K562 (cell line): ENCODE data around the gene CCDC97. TPM values are rescaled to one million over a fixed set of nuclear protein-coding genes. Genes with fewer than 3 reads are reported as not detected.

ENCODE experiments used
- HLTF ChIP-seq: fragments of 450-650 bp; IDR thresholded peaks from 2 replicates; pipeline ENCODE4 v1.6.1; 2016
- KDM5B ChIP-seq: fragments of 200-600 bp; sonication (generic); IDR thresholded peaks from 2 replicates; pipeline ENCODE4 v1.6.1; 2012; ENCODE audit warnings: low read depth, mild to moderate bottlenecking, moderate library complexity, low read length, control low read depth, inconsistent platforms; ENCODE audit not compliant: insufficient replicate concordance
- MTA2 ChIP-seq: fragments of 450-650 bp; IDR thresholded peaks from 2 replicates; pipeline ENCODE4 v1.6.1; 2016; ENCODE audit warnings: low read depth
- POLR2AphosphoS2 ChIP-seq: IDR thresholded peaks from 2 replicates; pipeline ENCODE4 v1.6.1; 2012; ENCODE audit warnings: low read length, improper control_type of control experiment
- RAD51 ChIP-seq: fragments of 450-650 bp; IDR thresholded peaks from 2 replicates; pipeline ENCODE4 v1.7.1; 2016; ENCODE audit warnings: low read depth, mild to moderate bottlenecking, borderline replicate concordance
- SIN3B ChIP-seq: fragments of 450-650 bp; IDR thresholded peaks from 2 replicates; pipeline ENCODE4 v1.6.1; 2017; ENCODE audit warnings: low read depth, mild to moderate bottlenecking, moderate library complexity
- TCF7L2 ChIP-seq: fragments of 150-350 bp; IDR thresholded peaks from 2 replicates; pipeline ENCODE4 v1.6.1; 2016; ENCODE audit warnings: low read depth, mild to moderate bottlenecking, low read length, moderate library complexity
- ZFX ChIP-seq: sonication (generic); formaldehyde crosslinking; IDR thresholded peaks from 2 replicates; pipeline ENCODE4 v1.8.0; 2022; ENCODE audit warnings: mild to moderate bottlenecking, missing genetic modification reagents, moderate library complexity
- ZNF165 ChIP-seq: fragments of 250-450 bp; sonication (Bioruptor Pico); IDR thresholded peaks from 2 replicates; pipeline ENCODE4 v1.4.0; 2020; ENCODE audit warnings: borderline replicate concordance
- polyA plus RNA-seq, 8 experiments: library from polyadenylated mRNA; depleted of rRNA in 4 of 8; stranded (reverse) in 5 of 8; unstranded in 3 of 8; fragments of >200 nt; fragmentation: Nextera tagmentation in 2 of 8; fragmentation: Illumina TruSeq in 1 of 8; extraction: Ambion mirVana in 2 of 8; extraction: Trizol in 1 of 8; gene quantifications; 2 replicates each; pipeline versions ENCODE4 v1.2.1 to v1.2.3, GENCODE V29; 2011 to 2014; ENCODE audit warnings: inconsistent platforms in 1 of 8, missing spikeins in 1 of 8
- total RNA-seq, 7 experiments: library from RNA; depleted of rRNA in 6 of 7; stranded (reverse); fragments of >200 nt in 6 of 7; fragmentation: Illumina TruSeq in 2 of 7; extraction: Trizol in 2 of 7; gene quantifications; 2 replicates each; pipeline versions ENCODE4 v1.2.1 to v1.2.3, GENCODE V29; 2011 to 2021; ENCODE audit warnings: low replicate concordance in 1 of 7
- TF ChIP-seq, protein P1 (sequence below): fragments of 450-650 bp; IDR thresholded peaks from 2 replicates; pipeline ENCODE4 v1.6.1; 2016; ENCODE audit warnings: mild to moderate bottlenecking, moderate library complexity
- TF ChIP-seq, protein P2 (sequence below): fragments of 250-450 bp; sonication (Bioruptor Pico); IDR thresholded peaks from 2 replicates; pipeline ENCODE4 v1.9.0; 2021; ENCODE audit warnings: mild to moderate bottlenecking, inconsistent platforms
- TF ChIP-seq, protein P3 (sequence below): sonication (generic); formaldehyde crosslinking; IDR thresholded peaks from 2 replicates; pipeline ENCODE4 v1.8.0; 2022; ENCODE audit warnings: missing genetic modification reagents, mild to moderate bottlenecking, moderate library complexity, borderline replicate concordance

CCDC97 gene
- total and polyA plus RNA-seq, 9 of the 15 experiments (the other 6 are each of a cell fraction or from before 2014, with no cell fraction given) = 0.60 to 16.5 (median 7.0) TPM

DNA sequence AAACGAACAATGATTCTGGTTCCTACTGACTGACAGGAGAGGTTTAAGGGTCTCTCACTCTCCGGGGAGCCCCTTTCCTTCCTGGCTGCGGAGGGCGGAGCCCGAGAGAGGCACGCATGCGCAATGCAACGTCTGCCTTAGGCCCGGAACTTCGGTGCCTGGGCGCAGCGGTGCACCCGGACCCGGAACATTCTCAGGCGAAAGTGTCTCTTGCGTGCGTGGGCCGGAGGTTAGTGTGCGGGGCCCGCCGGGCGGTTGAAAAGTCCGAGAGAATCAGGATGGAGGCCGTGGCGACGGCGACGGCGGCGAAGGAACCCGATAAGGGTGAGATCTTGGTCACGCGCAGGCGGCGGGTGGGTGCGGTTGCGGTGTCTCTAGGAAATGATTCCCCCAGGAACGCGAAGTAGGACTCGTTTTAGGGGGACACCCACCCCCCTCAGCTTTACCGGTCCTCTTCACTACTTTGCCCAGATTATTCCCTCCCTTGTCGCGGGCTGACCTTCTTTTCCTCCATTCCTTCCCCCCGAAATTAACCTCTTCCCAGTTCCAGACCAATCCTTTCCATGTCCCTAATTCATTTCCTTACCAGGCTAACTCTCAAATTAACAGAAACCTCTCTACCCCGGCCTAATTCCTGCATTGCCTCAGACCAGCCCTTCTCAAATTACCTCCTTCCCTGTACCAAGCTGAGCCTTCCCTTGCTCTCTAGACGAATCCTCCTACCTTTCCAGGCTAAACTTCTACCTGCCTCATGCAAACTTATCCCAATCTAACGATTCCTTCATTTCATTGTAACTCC, at the start of gene CCDC97 (continued):
- TF ChIP-seq, protein P1, sequence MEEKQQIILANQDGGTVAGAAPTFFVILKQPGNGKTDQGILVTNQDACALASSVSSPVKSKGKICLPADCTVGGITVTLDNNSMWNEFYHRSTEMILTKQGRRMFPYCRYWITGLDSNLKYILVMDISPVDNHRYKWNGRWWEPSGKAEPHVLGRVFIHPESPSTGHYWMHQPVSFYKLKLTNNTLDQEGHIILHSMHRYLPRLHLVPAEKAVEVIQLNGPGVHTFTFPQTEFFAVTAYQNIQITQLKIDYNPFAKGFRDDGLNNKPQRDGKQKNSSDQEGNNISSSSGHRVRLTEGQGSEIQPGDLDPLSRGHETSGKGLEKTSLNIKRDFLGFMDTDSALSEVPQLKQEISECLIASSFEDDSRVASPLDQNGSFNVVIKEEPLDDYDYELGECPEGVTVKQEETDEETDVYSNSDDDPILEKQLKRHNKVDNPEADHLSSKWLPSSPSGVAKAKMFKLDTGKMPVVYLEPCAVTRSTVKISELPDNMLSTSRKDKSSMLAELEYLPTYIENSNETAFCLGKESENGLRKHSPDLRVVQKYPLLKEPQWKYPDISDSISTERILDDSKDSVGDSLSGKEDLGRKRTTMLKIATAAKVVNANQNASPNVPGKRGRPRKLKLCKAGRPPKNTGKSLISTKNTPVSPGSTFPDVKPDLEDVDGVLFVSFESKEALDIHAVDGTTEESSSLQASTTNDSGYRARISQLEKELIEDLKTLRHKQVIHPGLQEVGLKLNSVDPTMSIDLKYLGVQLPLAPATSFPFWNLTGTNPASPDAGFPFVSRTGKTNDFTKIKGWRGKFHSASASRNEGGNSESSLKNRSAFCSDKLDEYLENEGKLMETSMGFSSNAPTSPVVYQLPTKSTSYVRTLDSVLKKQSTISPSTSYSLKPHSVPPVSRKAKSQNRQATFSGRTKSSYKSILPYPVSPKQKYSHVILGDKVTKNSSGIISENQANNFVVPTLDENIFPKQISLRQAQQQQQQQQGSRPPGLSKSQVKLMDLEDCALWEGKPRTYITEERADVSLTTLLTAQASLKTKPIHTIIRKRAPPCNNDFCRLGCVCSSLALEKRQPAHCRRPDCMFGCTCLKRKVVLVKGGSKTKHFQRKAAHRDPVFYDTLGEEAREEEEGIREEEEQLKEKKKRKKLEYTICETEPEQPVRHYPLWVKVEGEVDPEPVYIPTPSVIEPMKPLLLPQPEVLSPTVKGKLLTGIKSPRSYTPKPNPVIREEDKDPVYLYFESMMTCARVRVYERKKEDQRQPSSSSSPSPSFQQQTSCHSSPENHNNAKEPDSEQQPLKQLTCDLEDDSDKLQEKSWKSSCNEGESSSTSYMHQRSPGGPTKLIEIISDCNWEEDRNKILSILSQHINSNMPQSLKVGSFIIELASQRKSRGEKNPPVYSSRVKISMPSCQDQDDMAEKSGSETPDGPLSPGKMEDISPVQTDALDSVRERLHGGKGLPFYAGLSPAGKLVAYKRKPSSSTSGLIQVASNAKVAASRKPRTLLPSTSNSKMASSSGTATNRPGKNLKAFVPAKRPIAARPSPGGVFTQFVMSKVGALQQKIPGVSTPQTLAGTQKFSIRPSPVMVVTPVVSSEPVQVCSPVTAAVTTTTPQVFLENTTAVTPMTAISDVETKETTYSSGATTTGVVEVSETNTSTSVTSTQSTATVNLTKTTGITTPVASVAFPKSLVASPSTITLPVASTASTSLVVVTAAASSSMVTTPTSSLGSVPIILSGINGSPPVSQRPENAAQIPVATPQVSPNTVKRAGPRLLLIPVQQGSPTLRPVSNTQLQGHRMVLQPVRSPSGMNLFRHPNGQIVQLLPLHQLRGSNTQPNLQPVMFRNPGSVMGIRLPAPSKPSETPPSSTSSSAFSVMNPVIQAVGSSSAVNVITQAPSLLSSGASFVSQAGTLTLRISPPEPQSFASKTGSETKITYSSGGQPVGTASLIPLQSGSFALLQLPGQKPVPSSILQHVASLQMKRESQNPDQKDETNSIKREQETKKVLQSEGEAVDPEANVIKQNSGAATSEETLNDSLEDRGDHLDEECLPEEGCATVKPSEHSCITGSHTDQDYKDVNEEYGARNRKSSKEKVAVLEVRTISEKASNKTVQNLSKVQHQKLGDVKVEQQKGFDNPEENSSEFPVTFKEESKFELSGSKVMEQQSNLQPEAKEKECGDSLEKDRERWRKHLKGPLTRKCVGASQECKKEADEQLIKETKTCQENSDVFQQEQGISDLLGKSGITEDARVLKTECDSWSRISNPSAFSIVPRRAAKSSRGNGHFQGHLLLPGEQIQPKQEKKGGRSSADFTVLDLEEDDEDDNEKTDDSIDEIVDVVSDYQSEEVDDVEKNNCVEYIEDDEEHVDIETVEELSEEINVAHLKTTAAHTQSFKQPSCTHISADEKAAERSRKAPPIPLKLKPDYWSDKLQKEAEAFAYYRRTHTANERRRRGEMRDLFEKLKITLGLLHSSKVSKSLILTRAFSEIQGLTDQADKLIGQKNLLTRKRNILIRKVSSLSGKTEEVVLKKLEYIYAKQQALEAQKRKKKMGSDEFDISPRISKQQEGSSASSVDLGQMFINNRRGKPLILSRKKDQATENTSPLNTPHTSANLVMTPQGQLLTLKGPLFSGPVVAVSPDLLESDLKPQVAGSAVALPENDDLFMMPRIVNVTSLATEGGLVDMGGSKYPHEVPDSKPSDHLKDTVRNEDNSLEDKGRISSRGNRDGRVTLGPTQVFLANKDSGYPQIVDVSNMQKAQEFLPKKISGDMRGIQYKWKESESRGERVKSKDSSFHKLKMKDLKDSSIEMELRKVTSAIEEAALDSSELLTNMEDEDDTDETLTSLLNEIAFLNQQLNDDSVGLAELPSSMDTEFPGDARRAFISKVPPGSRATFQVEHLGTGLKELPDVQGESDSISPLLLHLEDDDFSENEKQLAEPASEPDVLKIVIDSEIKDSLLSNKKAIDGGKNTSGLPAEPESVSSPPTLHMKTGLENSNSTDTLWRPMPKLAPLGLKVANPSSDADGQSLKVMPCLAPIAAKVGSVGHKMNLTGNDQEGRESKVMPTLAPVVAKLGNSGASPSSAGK = no peak
- TF ChIP-seq POLR2AphosphoS2 = no peak; the same call in 1 of the 2 replicates
- TF ChIP-seq ZNF165 (CRISPR knock-in tag) = no peak
- TF ChIP-seq KDM5B = peak; percentile 80
- TF ChIP-seq SIN3B = peak; percentile 95
- TF ChIP-seq TCF7L2 = no peak
- TF ChIP-seq, protein P2, sequence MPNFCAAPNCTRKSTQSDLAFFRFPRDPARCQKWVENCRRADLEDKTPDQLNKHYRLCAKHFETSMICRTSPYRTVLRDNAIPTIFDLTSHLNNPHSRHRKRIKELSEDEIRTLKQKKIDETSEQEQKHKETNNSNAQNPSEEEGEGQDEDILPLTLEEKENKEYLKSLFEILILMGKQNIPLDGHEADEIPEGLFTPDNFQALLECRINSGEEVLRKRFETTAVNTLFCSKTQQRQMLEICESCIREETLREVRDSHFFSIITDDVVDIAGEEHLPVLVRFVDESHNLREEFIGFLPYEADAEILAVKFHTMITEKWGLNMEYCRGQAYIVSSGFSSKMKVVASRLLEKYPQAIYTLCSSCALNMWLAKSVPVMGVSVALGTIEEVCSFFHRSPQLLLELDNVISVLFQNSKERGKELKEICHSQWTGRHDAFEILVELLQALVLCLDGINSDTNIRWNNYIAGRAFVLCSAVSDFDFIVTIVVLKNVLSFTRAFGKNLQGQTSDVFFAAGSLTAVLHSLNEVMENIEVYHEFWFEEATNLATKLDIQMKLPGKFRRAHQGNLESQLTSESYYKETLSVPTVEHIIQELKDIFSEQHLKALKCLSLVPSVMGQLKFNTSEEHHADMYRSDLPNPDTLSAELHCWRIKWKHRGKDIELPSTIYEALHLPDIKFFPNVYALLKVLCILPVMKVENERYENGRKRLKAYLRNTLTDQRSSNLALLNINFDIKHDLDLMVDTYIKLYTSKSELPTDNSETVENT (CRISPR knock-in tag) = peak; percentile 54; the same call in 1 of the 2 replicates
- TF ChIP-seq, protein P3, sequence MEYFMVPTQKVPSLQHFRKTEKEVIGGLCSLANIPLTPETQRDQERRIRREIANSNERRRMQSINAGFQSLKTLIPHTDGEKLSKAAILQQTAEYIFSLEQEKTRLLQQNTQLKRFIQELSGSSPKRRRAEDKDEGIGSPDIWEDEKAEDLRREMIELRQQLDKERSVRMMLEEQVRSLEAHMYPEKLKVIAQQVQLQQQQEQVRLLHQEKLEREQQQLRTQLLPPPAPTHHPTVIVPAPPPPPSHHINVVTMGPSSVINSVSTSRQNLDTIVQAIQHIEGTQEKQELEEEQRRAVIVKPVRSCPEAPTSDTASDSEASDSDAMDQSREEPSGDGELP (CRISPR knock-in tag) = peak; percentile 84
- peak; percentile 94 for TF ChIP-seq ZFX (CRISPR knock-in tag)
- peak; percentile 55; the same call in 1 of the 2 replicates for TF ChIP-seq RAD51
- no peak; the same call in 1 of the 2 replicates for TF ChIP-seq MTA2
- TF ChIP-seq HLTF = peak; percentile 93
